NCI-H2081 (cell line): ENCODE measurements around the gene DNAH9.

ENCODE experiments used
- DNase-seq, 2 experiments: peaks; one replicate each; lab custom pipeline; 2025; lab: John Stamatoyannopoulos, UW

Gene DNAH9

DNA sequence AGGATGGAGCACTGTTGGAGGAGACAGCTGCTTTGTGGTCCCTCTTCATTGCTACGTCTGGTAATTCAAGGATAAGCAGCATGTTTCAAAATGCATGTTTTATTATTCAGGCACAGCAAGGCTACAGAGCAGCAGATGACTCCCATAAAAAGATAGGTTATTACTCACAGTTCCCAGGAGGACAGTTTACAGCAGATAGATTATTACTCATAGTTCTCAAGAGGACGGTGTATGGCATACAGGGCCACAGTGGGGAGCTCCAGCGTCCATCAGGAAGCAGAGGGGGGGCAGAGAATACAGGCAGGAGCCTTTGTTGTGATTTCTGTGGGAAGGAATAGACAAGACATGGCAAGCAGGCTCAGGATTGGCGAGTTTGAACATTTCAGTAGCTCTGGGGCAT is 72.9 kb downstream of the DNAH9 start:
- no peak for DNase-seq

GRCh38 chr17:11682646-11683045 is 84.4 kb downstream of the DNAH9 start:
- no peak for DNase-seq

DNA sequence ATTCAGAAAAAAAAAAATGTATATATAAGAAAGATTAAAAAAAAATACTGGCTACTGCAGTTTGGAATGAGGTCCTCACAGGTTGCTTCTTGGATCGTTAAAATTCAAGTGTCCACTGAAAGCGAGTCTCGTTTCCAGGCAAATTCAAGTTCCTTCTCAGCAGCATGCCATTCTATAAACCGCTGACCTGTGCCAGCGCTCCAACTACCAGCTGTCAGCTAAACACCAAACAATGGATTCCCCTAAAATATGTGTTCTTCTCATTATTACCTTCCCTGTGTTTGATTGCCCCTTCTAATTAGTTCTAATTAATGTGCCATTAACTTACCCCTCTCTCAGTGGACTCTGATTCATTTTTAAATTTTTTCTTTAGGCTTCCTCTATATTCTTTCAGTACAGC is 92.4 kb downstream of the DNAH9 start:
- no peak for DNase-seq

- DNase-seq, result no peak
These were observed 94.4 kb downstream of the DNAH9 start for GRCh38 chr17:11692688-11693087.

GRCh38 chr17:11693284-11693683 is 95.0 kb downstream of the DNAH9 start:
- no peak for DNase-seq

DNA sequence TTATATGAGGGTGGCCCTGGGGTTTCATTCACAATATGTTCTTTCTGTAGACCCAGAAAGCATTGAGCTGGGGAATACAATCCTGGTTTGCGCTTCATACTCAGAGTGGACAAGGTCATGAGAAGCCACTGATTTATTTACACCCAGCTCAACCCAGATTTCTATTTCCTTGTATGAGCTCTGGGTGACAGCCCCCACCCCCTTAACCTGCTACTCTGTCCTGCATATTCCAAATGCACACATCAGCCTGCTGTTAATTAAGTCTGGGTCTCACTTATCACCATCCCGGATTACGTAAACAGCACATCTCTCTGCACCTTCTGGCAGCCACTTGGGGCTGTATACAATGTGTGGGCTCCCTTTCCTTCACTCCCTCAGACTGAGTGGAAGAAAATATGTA is 102.4 kb downstream of the DNAH9 start:
- DNase-seq, result no peak

GRCh38 chr17:11701911-11702310 is 103.6 kb downstream of the DNAH9 start:
- no peak for DNase-seq

DNA sequence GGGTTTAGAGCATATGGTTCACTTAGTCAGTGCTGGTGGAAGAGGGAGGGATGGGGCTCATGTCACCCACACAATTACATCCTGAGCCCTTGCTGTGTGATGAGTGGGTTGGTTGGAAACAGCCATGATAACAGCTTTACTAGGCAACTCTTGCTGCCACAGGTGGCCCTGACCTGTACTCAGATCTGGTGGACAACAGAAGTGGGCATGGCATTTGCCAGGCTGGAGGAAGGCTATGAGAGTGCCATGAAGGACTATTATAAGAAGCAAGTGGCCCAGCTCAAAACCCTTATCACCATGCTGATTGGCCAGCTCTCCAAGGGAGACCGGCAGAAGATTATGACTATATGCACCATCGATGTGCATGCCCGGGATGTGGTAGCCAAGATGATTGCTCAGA is 105.8 kb downstream of the DNAH9 start:
- DNase-seq, result no peak

DNA sequence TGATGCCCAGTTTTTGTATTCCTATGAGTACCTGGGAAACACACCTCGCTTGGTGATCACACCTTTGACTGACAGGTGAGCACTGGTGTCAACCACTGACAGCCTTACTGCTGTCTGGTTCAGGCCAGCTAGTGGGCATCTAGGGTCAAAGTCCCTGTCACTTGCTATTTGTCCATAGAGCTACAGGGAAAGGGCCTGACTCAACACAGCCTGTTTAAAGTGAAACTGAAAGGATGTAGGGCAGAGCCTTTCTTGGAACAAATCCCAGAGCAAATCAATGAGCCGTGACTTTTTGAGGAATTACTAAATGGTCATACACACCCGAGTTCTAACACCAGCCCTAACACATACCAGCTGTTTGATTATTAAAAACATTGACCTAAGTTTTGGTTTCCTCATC is 106.8 kb downstream of the DNAH9 start:
- no peak for DNase-seq

DNA sequence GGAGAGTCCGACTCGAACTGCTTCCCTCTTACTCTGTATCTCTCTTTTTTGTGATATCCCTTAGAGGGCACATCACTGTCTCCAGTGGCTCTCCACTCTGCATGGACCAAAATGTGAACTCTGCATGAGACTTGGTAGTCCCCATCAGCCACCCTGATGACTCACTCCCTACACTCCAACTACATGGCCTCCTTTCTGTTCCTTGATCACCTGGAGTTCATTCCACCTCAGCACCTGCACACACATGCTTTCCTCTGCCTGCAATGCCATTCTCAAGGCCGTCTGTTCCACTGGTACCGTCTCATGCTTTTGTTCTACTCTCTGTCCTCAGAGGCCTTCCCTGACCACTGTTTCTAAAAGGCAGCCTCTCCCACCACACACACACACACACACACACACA is 109.3 kb downstream of the DNAH9 start:
- DNase-seq, result no peak

GRCh38 chr17:11712456-11712855 is 114.2 kb downstream of the DNAH9 start:
- DNase-seq, result no peak

DNA sequence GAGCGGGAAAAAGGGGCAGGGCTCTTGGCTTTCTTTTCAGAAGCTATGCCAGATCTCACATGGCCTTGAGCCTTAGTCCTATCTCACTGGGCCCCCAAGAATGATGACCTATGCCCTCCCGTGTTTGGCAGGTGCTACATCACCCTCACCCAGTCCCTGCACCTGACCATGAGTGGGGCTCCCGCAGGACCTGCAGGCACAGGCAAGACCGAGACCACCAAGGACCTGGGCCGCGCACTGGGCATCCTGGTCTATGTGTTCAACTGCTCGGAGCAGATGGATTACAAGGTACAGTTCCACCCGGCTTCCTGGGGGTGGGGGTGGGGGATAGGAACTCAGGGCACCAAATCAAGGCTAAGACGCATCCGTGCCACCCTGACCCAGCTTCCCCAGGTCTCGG is 120.9 kb downstream of the DNAH9 start:
- DNase-seq, result no peak

GRCh38 chr17:11719856-11720255 is 121.6 kb downstream of the DNAH9 start:
- DNase-seq, result no peak

GRCh38 chr17:11720816-11721215 is 122.5 kb downstream of the DNAH9 start:
- DNase-seq, result no peak

- no peak for DNase-seq
These were observed 132.5 kb downstream of the DNAH9 start for GRCh38 chr17:11730747-11731146.

- no peak for DNase-seq
These were observed 138.5 kb downstream of the DNAH9 start for GRCh38 chr17:11736613-11737312.

DNA sequence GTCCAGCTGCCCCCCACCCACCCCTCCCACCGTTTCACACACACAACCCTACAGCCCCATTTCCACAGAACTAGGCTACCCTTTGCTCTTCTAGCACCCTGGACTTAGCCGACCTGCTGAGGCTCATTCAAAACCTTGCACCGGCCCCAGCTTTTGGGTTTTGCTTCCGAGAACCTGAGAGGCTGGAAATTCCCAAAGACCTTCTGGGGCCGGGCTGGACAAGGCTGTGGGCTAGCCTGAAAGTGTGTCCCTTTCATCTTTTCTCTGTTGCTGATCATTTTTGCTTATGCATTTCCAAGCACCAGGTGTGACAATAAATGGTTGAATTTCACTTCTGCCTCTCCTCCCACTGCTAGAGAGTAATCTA is 139.0 kb downstream of the DNAH9 start:
- DNase-seq, result no peak

DNA sequence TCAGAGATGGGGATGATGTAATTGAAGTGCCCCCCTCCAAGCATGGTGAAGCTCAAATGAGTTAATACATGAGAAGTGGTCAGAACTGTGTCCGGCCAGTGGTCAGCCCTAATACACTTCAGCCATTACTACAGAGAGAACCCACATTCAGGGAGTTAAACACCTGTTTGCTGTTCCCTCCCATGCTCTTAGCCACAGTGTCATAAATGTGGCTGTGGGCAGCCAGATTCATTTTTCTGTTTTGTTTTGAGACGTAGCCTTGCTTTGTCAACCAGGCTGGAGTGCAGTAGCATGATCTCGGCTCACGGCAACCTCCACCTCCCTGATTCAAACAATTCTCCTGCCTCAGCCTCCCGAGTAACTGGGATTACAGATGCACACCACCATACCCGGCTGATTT is 139.9 kb downstream of the DNAH9 start:
- DNase-seq, result no peak

- no peak for DNase-seq
These were observed 141.1 kb downstream of the DNAH9 start for GRCh38 chr17:11739351-11739750.

DNA sequence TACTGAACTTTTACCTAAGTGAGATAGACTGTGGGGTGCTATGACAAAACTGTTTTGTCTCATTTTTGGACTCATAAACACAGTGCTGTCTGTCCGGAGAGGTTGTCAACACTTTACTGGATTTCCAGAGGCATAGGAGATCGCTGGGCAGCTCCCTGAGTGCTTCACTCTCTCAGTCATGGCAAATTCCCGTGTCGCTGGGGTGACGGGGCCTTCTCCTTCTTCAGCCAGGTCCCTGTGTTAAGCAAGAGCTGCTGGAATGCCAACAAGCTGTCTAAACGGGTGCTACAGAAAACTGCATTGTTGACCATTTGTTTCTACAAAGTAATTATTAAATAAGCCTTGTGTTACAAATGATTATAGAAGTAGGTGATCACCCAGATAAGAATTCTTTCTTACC is 141.6 kb downstream of the DNAH9 start:
- no peak for DNase-seq

DNA sequence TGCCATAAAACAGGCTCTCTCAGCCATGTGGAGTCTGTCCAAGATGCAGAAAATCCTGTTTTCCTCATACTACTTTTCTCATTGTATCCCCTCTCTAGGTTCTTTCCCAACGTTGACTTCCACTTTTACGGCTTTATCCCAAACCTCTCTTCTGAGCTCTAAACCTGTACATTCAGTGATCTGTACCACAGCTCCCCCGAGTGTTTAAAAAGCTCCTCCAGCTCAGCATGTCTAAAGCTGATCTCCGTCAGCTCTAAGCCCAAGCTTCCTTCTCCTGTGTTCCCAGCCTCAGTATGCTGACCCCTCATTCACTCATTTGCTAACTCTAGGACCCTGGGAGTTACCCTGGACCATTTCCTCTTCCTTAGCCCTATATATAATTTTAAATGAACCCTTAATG is 144.6 kb downstream of the DNAH9 start:
- no peak for DNase-seq

GRCh38 chr17:11744696-11745095 is 146.4 kb downstream of the DNAH9 start:
- DNase-seq, result no peak

- no peak for DNase-seq
These were observed 149.2 kb downstream of the DNAH9 start for GRCh38 chr17:11747441-11747840.

GRCh38 chr17:11757815-11758214 is 159.5 kb downstream of the DNAH9 start:
- DNase-seq, result no peak

GRCh38 chr17:11768106-11768505 is 169.8 kb downstream of the DNAH9 start:
- DNase-seq, result no peak
